DLD1 (cell line): ENCODE measurements around the gene FCHSD1.

ENCODE experiments used
- in situ Hi-C: cut with HindIII; loops from 2 replicates; pipeline ENCODE4 v1.10.0; 2017; ENCODE audit warnings: low sequenced_read_pairs

The FCHSD1 gene

DNA sequence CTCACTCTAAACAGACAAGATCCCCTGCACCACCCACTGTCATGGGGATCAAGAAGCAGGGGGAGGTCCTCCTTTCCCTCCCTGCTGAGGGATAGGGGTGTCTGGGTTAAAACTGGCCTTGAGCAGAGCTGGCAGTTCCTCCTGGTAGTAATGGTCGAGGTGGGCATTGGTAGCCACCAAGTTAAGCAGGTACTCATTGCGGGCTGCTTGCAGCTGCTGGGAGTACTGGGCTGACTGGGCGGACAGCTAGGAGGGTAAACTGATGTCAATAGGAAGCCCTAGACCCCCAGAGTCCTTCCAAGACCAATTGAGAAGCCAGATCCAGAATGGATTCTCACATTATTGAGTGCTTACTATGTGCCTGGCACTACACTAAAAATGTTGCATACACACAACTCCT lies 3.4 kb downstream of the FCHSD1 start:
- in situ Hi-C loops, result no loop called here

DNA sequence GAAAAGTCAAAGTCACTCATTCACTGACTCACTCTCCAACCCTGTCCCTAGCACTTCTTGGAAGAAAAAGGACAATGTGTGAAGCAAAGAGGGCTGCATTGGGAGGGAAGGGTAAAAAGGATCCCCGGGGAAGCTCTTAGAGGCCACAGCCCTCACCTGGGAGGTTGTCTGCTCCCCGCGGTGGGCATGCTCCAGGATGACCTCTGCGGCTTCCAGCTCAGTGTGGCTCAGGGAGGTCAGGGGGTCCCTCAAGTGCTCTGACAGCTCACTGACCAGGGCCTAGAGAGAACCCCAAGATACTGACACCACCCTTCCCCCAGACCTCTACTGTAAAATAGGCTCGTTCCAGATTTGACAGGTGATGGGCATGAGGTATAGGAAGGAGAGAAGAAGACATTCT lies 4.0 kb downstream of the FCHSD1 start:
- in situ Hi-C loops, result no loop called here

DNA sequence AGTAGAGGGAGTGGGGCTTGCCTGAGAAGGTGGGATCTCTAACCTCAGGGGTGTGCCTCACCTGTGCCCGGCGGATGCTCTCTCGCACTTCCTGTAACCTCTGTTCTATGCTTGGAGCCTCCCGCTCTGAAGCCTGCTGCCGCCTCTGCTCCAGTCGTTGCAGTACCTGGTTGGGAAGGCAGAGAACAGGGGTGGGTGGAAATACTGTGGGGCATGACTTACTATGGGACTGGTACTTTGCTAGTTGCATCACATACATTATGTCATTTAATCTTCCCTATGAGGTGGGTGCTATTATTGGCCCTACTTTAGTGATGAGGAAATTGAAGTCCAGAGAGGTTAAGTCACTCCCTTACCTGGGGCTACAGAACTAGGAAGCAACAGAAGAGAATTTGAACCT lies 5.2 kb downstream of the FCHSD1 start:
- in situ Hi-C loops, result no loop called here

DNA sequence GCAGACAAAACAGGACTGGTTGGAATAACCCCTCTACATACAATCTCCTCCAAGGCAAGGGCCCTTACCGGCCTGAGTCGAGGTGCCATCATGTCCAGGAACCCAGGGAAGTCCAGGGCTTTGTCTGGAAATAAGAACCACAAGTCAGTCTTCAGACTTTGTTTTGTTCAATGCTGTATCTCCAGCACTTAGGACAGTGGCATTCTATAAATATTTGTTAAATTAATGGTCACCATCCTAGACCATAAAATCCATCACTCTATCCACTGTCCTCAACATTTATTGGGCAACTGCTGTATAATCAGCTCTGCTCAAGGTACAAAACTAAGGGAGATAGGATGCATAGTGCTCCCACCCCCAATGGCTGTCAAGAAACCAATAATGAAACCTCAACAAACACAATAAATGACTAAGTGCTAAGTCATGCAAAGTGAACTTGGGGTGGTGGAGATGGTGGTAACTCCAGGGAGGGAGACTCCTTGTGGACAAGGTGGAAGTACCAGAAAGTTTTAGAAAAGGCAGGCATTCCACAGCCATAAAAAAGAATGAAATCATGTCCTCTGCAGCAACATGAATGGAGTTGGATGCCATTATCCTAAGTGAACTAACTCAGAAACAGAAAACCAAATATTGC lies 9.5 kb downstream of the FCHSD1 start:
- in situ Hi-C loops, result no loop called here

DNA sequence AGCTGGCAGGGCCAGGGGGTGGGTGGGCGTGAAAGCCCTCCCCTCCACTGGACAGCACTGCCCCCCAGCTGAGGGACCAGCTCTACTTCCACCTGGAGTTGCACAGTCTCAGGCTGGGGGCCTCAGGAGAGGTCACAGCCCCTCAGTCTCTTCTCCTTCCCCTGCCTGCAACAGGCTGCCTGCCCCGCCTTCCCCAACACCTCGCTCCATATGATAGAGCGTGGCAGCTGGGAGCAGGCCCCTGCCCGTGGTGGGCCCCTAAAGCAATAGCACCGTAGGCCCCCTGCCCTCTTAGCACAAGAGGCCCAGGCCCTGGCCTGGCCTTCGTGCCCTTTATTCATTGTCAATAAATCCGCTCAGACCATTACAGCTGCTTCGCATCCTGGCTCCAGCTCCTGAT lies 10.5 kb downstream of the FCHSD1 start:
- in situ Hi-C loops, result no loop called here

DNA sequence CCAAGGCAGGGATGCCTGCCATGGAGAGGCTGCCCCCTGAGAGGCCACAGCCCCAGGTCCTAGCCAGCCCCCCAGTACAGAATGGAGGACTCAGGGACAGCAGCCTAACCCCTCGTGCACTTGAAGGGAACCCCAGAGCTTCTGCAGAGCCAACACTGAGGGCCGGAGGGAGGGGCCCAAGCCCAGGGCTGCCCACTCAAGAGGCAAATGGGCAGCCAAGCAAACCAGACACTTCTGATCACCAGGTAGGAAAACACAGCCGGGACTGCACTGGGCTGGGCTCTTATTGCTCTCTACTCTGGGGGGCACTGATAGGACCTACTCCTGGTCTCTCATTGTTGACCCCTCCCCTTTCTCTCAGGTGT lies 11.2 kb downstream of the FCHSD1 start:
- in situ Hi-C loops, result no loop called here

DNA sequence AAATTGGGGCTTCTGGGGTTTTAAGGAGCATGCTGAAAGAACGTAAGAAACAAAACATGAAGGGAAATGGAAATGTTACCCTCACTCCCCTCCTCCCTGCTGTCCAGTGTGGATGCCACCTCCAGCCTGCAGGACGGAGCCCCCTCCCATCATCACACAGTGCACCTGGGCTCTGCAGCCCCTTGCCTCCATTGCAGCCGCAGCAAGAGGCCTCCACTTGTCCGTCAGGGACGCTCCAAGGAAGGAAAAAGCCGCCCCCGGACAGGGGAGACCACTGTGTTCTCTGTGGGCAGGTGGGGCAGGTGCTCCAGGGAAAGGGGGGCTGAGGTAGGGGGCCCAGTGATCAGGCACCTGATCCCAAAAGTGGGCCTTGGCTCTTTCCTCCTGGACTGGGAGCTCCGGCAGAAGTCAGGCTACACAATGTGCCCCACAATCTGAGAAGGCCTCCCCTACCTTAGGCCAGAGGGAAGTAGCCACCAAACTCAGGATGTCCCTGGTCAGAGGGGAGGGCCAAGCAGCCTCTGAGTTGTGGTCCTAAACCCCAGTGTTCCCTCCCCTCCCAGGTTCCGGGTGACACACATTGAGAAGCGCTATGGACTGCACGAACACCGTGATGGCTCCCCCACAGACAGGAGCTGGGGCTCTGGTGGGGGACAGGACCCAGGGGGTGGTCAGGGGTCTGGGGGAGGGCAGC lies 11.7 kb downstream of the FCHSD1 start:
- in situ Hi-C loops, result no loop called here

DNA sequence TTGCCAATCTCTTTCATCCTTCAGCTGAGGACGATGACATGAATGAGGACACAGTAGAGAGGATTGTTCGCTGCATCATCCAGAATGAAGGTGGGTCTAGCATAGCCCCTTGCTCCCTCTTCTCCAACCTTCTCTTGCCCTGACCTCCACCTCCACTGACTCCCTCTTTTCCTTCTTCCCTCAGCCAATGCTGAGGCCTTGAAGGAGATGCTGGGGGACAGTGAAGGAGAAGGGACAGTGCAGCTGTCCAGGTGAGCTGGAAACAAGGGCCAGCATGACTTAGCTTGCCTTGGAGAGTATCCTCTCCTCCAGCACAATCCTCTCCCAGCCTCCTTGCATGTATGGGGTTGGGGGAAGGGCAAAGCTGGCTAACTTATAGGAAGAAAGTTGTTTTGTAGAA lies 12.4 kb downstream of the FCHSD1 start:
- in situ Hi-C loops, result no loop called here

DNA sequence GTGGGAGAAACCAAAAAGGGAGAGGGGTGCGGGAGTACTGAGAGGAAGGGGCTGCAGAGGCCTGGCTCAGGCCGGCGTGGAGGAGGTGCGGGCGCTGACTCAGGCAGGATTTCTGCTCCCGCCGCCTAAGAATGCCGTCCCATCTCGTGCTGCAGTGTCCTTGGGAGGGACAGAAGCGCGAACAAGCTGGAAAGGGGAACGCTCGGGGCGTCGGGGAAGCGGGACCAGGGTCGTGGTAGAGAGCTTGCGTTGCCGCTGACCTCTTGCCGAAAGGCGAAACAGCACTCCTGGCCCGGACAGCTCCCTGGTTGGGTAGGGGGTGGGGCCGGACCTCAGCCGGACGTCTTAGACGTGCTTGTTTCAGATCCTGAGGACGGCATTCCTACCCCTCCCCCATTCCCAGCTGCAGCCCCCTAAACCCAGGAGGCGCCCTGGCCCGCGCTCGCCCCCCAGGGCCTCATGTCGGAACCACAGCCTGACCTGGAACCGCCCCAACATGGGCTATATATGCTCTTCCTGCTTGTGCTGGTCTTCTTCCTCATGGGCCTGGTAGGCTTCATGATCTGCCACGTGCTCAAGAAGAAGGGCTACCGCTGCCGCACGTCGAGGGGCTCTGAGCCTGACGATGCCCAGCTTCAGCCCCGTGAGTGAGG lies 13.3 kb downstream of the FCHSD1 start:
- in situ Hi-C loops, result no loop called here

DNA sequence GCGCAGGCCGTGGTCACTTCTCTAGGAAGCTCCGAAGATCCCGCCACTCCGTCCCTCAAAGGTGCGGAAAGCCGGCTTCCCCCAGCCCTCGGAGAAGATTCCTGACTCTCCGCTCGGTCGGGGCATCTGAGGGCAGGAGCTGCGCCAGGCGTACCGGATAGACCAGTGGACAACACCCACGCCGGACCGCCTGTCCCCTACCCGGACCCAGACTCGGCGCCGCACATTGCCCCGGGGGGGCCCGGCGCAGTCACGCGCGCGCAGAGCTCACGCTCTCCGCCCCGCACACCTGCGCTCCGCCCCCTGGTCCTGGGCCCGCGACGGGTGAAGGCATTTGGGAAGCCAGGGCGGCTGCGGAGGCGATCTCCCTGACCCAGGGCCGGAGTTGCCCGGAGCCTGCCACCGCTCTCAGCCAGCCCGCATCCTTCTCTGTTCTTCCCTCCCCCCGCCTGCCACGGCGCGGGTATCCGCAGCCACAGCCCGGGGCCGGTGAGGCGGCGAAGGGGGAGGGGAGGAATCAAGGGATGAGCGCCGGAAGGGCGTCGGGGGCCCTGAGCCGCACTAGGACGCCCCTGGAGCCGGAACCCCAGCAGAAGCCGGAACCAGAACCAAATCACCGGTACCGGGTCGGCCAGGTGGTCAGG lies 14.0 kb downstream of the FCHSD1 start:
- in situ Hi-C loops, result no loop called here

DNA sequence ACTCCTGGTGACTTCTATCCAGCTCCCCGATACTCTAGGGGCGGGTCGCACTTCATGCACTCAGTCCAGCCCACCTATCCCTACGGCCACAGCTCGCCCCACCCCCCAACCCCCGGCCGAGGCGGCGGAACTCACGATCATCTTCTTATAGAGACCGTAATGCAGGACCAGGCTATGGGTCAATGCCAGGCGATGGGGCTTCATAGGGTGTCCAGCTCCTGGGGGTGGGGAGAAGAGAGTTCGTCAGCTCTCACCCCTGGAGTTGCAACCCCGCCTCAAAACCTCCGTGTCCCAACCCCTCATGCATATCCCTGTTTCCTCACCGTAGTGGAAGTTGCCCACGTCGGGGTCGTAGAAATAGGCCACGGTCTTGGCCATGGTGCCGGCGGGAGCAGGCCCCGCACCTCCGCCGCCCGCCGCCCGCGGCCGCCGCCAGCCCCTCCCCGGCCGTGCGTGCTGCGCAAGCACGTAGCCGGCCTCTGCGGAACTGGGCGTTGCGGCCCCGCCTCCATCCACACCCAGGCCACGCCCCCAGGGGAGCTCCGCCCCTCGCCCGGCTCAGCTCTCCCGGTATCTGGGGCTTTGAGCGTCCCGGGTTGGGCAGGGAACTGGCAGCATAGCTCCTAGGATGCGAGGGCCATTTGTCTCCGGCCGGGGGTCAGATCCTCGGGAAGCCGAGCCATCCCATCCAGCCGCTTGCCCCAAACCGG lies 14.7 kb downstream of the FCHSD1 start, which contains the start of the genes HDAC3 and RELL2:
Gene HDAC3 (minus strand): TSS at position 437 of the 710 bp plus-strand sequence. CDS start 59 bp downstream, at position 378.
Gene RELL2 (plus strand): TSS at position 585 of the 710 bp plus-strand sequence. CDS start 1,229 bp downstream, outside the sequence.
- in situ Hi-C loops, result no loop called here

DNA sequence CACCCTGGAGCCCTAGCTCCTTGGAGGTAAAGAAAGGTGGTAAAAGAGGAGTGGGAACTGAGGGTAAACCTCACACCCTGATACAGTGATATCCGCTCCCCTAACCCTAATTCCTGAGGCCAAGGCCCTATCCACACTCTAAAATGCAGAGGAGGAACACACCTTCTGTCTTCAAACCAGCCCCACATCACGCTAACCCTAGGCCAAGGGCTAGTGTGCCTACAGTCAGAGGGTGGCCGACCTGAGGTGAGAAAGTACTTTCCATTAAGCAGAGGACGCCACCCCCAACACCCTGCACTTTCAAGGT lies 15.2 kb downstream of the FCHSD1 start:
- in situ Hi-C loops, result no loop called here

DNA sequence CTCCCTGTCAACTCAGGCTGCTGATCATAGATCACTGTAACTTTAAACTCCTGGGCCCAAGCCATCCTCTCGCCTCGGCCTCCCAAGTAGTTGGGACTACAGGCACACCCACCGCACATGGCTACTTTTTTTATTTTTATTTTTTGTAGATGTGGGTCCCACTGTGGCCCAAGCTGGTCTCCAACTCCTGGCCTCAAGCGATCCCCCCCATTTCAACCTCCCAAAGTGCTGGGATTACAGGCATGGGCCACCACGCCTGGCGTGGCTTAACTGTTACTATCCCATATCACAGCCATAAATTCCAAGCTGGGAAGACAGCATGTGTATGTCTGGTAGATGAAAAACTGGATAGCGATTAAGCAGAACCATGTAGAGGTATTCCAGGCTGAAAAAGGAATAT lies 15.6 kb downstream of the FCHSD1 start:
- in situ Hi-C loops, result no loop called here

DNA sequence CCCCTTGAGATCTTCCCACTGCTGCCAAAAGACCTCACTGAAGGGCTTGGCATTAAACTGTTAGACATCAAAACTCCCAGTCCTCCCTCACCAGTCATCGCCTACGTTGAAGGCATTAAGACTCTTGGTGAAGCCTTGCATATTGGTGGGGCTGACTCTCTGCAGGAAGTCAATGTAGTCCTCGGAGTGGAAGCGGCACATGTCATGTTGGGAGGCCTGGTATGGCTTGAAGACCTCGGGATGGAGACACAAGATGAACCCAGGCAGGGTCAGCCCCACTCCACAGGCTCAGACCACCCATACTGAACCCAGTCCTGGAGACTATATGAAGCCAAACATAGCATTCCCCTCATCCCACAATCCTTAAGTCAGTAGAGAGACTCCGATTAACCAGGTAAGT lies 16.5 kb downstream of the FCHSD1 start:
- in situ Hi-C loops, result no loop called here

DNA sequence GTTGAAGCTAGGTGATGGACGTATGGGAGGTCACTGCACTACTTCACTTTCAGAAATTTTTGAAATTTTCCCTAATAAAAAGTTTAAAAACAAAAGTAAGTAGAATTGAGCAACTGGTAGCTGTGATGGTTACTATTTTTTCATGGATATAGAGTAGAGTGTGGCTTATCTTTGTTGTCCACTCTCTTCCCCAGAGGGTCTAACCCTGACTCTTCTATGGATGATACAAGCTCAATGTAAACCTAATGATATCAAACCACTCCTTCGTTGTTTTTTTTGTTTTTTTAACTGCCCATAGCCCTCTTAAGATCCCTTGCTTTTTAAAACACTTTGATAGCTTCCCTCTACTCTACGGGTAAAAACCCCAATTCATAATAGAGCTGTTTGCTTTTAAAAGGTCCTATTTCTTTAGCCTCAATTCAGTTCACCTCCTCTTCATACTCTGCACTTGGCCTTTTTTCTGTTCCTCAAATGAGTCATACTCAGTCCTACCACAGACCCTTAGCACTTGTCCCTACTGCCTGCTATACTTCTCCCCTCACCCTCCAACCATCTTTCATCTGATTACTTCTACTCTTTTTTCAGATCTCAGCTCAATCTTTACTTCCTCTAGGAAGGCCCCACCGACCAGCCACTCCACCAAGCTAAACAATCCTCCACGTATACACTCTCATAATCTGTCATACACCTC lies 17.2 kb downstream of the FCHSD1 start:
- in situ Hi-C loops, result no loop called here

DNA sequence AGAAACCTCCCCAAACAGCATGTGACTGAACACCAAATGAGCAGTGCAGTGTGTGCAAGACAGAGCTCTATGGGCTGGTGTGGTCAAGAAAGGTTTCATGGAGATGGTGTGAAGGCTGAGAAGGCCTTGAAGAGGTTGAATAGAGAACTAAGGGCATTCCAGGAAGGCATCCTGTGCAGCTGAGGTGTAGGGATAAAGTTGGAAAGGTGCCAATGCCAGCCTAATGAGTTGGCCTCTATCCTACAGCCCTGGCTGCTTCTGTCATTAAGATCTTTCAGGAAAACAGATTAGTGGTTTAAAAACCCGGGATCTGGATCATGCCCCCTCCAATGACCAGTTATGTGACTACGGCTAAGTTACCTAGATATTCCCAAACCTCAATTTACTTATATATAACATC lies 18.6 kb downstream of the FCHSD1 start:
- in situ Hi-C loops, result no loop called here

DNA sequence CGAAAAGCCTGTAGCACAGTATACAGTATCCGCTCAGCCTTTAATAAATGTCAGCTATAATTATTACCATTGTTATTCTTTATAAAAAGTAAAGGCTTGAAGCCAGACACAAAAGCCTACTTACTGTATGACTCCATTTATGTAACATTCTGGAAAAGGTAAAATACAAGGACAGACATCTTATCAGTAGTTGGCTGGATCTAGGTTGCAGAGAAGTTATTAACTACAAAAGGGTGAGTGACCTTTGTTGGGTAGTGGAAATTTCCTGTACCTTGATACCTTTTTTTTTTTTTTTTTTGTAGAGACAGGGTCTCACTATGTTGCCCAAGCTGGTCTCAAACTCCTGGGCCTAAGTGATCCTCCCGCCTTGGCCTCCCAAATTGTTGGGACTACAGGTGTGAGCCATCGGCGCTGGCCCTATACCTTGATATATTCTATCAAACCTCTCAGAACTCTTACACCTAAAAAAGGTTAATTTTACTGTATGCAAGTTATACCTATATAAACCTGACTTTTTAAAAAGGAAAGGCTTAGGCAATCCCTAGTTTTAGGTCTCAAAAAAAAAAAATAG lies 20.6 kb downstream of the FCHSD1 start:
- in situ Hi-C loops, result no loop called here

DNA sequence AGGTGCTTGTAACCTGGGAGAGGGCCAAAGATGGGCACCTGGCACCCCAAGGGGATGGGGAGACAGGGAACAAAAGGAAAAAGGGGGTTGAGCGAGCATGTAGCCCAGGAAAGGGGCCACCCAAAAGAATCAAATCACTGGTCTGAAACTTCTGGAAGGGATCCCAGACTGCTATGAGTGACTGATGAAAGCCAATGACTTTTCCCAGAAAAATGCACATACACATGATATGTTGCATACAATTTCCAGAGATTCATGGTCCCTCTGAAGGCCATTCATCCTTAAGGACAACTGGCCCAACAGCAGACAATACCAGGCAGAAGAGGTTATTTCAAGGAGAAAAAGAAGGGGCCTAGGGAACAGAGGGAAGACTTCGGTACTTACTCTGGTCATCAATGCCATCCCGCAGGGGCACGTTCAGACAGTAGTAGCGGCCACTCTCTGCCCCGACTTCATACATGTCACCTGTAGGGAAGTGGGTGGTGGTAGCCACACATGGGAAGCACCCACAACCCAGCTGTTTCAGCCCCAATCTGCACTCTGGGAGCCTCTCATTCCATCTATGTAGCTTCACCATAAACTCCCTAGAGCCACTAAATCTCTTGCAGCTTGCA lies 22.9 kb downstream of the FCHSD1 start:
- in situ Hi-C loops, result no loop called here

DNA sequence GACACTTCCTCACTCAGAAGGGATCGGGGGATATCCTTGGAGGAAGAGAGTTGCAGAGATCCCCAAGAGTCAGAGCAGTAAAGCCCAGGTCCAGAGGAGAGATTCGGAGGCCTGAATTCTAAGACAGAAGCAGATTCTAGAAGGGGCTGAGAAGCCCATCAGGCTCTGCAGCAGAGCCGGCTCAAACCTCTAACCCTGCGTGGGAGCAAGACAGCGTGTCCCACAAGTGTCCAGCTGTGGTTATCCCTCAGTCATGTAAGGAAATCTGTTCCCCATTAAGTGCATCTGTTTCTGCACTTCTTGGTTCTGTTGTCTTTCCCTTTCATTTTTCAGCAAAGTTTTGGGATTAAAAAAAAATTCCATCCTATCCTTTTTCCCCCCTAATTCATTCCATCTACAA lies 27.6 kb downstream of the FCHSD1 start:
- in situ Hi-C loops, result no loop called here

DNA sequence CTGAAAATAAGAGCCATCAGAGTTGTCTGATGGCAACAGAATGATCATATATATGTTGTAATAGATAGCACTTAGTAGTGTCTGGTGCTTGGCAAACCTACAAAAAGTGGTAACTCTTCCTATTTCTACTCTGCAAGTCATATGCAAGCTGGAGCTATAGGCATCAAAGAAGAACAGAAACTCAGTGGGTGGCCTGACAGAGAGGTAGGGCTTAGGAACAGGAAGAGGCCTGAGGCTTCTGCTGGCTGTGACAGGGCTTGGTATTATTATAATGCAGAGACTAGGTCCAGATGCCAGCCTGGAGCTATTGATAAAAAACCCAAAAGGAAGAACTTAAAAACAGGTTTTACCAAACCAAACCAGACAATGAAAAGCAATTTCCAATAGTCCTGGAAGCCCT lies 28.0 kb downstream of the FCHSD1 start:
- in situ Hi-C loops, result no loop called here
